HG03520 (cell line): ENCODE measurements around the gene CLMP.

ENCODE experiments used
- ATAC-seq: cut with Tn5 transposase; IDR thresholded peaks from one replicate; pipeline ENCODE4 v1.9.1; 2021; ENCODE audit warnings: mild to moderate bottlenecking, moderate library complexity; ENCODE audit not compliant: unreplicated experiment

CLMP gene

DNA sequence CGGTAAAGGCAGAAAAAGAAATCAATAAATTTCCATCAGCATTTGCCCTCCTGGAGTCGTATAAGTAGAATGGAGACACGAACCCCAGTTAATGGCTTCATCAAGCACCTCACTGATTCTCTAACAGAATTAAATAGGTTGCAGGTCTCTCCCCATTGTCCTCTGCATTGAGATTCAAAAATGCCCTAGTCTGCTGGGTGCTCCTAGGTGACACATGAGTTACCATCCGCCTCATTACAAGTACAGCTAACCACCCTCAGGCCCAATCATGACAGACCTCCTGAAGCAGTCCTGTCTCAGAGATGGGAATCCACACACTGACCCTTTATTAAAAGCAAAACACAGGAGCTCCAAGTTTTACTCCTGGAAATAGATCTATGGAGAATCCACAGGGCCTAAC, 164.5 kb downstream of the CLMP start:
- ATAC-seq, result no peak

DNA sequence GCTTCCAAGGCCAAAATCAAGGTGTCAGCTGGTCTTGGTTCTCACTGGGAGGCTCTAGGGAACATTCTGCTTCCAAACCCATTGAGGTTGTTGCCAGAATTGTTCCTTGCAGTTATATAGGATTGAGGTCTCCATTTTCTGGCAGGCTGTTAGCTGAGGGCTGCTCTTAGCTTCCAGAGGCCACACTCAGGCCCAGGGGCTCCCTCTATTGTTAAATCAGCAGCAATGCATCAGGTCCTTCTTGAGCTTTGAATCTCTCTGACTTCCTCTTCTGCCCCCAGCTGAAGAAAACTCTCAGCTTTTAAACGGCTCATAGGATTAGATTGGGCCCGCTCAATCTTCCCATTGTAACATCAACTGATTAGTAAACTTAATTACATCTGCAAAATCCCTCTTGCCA, 174.1 kb downstream of the CLMP start:
- ATAC-seq, result peak; percentile 51
